ENCODE data around the gene ANKRD18B.
"Not testable (repeated sequence)": the region's sequence is repeated elsewhere in the genome, so short reads cannot be mapped to it uniquely, and the experiment has no call there.

Gene ANKRD18B

GRCh38 chr9:33611358-33611757 lies 87.3 kb downstream of the ANKRD18B start:
- no peak for DNase-seq (ENCODE audit: low read depth in 2 of 2)

- not testable (repeated sequence) for DNase-seq (ENCODE audit: low read depth in 2 of 2)
These were observed 88.4 kb downstream of the ANKRD18B start for GRCh38 chr9:33612410-33612809.

GRCh38 chr9:33614001-33614687 lies 90.1 kb downstream of the ANKRD18B start:
- no peak for DNase-seq (ENCODE audit: low read depth in 2 of 2)

DNA sequence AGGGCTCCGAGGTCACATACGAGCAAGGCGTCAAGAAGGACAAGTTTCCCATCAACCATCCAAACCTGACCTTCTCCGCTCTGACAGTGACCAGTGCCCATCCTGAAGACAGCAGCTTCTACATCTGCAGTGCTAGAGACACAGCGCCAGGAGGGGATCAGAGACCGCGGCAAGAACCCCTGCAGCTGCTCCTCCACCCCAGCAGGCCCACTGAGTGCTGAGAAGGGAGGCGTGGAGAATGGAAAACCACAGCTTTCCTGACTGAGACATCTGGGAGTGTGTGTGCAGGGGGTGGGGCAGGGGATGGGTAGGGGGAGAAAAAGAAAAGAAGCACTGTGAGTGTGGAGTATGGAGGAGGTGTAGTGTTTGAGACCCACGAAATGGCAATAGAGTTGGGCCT lies 94.3 kb downstream of the ANKRD18B start:
- not testable (repeated sequence) for DNase-seq (ENCODE audit: low read depth in 2 of 2)

DNA sequence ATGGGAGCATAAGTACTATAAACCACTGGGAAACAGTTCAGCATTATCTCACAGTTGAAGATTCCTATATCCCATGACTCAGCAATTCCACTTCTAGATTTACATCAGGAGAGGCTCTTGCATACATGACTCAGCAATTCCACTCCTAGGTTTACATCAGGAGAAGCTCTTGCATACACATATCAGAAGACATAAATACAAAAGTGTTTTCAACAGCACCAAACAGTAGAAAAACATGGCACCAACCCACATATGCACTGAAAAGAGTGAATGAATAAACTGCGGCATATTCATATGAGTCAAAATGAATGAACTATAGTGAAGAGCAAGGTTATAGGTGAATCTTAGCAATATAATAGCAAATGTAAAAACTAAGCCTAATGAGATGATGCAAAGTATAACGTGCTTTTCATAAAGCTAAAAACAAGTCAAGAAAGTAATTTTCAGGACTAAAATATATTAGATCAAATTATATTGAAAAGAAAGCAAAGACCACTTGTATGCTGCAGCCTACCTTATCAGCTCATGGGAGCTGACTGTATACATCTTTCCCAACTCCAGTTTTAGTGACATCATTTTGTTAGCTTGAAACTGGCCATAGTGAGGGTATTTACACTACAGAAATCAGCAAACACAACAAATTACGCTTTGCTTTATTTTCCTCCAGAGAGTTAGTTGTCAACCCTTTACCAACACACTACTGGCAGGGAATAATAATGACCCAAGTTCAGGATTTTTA lies 95.8 kb downstream of the ANKRD18B start:
- DNase-seq (ENCODE audit: low read depth in 2 of 2): no peak

GRCh38 chr9:33620738-33621439 lies 96.8 kb downstream of the ANKRD18B start:
- no peak for DNase-seq (ENCODE audit: low read depth in 2 of 2)
